Psoas muscle (tissue), 8 donors: Measurements from ENCODE around the gene SLC39A2. TPM values are rescaled to one million over a fixed set of nuclear protein-coding genes. Genes with fewer than 3 reads are reported as not detected.

Experiments used
- ATAC-seq, 4 donors: fragments of 200-7000 bp; cut with Tn5 transposase; one replicate each; pipeline ENCODE4 v1.9.1; 2020; ENCODE audit warnings: moderate library complexity in 3 of 4, mild to moderate bottlenecking in 2 of 4
- DNase-seq, 2 donors: peaks; one replicate each; pipeline ENCODE4 v3.0.0-alpha.2; 2020
- H3K27ac ChIP-seq: fragments of 200-600 bp; one replicate; pipeline ENCODE4 v1.8.0; 2022
- H3K27me3 ChIP-seq, 3 donors: fragments of 200-600 bp in 1 of 3; one replicate each; pipeline versions ENCODE4 v1.6.1 to v1.8.0; 2013 to 2022; ENCODE audit warnings: low read length in 2 of 3, mild to moderate bottlenecking in 2 of 3, moderate library complexity in 1 of 3; ENCODE audit not compliant: insufficient read depth in 3 of 3
- H3K36me3 ChIP-seq, 2 donors: fragments of 200-600 bp in 1 of 2; one replicate each; pipeline versions ENCODE4 v1.6.1 to v1.8.0; 2013 to 2022; ENCODE audit warnings: low read depth in 1 of 2, mild to moderate bottlenecking in 1 of 2, moderate library complexity in 1 of 2; ENCODE audit not compliant: insufficient read depth in 1 of 2
- H3K4me1 ChIP-seq: fragments of 200-600 bp; one replicate; pipeline ENCODE4 v1.8.0; 2022
- H3K4me3 ChIP-seq: fragments of 200-600 bp; one replicate; pipeline ENCODE4 v1.8.0; 2022; ENCODE audit warnings: mild to moderate bottlenecking
- H3K9me3 ChIP-seq: fragments of 200-600 bp; one replicate; pipeline ENCODE4 v1.8.0; 2022
- WGBS, 3 donors: extraction: QIAGEN DNeasy Blood & Tissue Kit; methylation state at CpG; one replicate each; pipeline versions ENCODE4 v1.1.6 to v1.1.7; 2013; 5-methylcytosine and 5-hydroxymethylcytosine counted together
- intact Hi-C, 2 donors: fragments of 100-400 bp; cut with DNase I; formaldehyde crosslinking; loops; one replicate each; pipeline versions ENCODE4 v1.11.0 to v1.14.2; 2022
- polyA plus RNA-seq, 3 donors: library from polyadenylated mRNA; stranded (reverse); fragments of 200-250 nt; gene quantifications; one replicate each; pipeline ENCODE4 v1.2.3, GENCODE V29; 2013
- total RNA-seq, 4 donors: library from RNA; stranded (reverse); fragmentation: NEBNext Ultra II Directional in 2 of 4; extraction: Animal tissue kit (Norgen Biotek cat#: 25700) in 2 of 4; gene quantifications; one replicate each; pipeline versions ENCODE4 v1.2.1 to v1.2.4, GENCODE V29; 2021 to 2023
- TF ChIP-seq, protein P1 (sequence below): fragments of 200-600 bp; IDR thresholded peaks from one replicate; pipeline ENCODE4 v1.8.0; 2022; ENCODE audit warnings: antibody characterized with exemption
- donor health status: healthy with polysubstance abuse.
- donor health status: DM: no; HTN: no; CAD: no; lungs with moderate emphysema.
- donor health status: Bipolar disorder and iron deficiency.
- donor health status: healthy.
- donor health status: DM: yes; HTN: yes; CAD: no.
- donor health status: DM: no; HTN: no; CAD: no.
- donor health status: DM: no; HTN: no; CAD: no.
- donor health status: DM: yes; HTN: yes; CAD: no.

The SLC39A2 gene
- total and polyA plus RNA-seq, 7 donors = 0.04 TPM; not detected in 6

DNA sequence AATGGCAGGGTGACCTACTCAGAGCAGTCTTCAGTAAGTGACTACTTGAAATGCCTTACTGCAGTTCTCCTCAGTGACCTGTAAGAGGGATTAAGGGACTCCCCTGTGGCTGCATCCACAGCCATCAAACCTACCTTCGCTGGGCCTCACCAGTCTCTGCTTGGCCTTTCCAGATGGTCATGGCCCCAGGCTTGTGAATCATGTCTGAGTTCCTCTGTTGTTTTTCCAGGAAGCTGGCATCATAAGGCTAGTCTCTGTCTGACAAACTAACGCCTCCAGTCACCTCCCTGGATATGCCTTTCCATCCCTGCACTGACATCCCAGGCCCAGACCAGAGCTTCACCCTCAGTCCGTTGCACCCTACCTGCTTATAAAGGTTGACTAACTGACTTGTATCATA, 29.8 kb upstream of the SLC39A2 start:
- DNase-seq = no peak
- H3K4me3 ChIP-seq = no peak overlapping the region
- no peaks in the 10 kb centered on the region for H3K36me3 ChIP-seq
- H3K27ac ChIP-seq = no peak overlapping the region
- H3K4me1 ChIP-seq = peaks cover 4% of the 10 kb centered on the region
- ATAC-seq = no peak
- 87 to 92% (median 87%) methylated on average over 3 of the region's 3 CpGs for WGBS, 3 donors
- peaks cover 0 to 16% (median 2%) of the 10 kb centered on the region in 3 donors for H3K27me3 ChIP-seq
- TF ChIP-seq, protein P1, sequence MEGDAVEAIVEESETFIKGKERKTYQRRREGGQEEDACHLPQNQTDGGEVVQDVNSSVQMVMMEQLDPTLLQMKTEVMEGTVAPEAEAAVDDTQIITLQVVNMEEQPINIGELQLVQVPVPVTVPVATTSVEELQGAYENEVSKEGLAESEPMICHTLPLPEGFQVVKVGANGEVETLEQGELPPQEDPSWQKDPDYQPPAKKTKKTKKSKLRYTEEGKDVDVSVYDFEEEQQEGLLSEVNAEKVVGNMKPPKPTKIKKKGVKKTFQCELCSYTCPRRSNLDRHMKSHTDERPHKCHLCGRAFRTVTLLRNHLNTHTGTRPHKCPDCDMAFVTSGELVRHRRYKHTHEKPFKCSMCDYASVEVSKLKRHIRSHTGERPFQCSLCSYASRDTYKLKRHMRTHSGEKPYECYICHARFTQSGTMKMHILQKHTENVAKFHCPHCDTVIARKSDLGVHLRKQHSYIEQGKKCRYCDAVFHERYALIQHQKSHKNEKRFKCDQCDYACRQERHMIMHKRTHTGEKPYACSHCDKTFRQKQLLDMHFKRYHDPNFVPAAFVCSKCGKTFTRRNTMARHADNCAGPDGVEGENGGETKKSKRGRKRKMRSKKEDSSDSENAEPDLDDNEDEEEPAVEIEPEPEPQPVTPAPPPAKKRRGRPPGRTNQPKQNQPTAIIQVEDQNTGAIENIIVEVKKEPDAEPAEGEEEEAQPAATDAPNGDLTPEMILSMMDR = no peak
- intact Hi-C loops = loop anchor here (10.0 kb wide), 2 partner anchors 115 to 275 kb away; no protein-coding TSS in a partner anchor
- H3K9me3 ChIP-seq = no peaks in the 10 kb centered on the region

DNA sequence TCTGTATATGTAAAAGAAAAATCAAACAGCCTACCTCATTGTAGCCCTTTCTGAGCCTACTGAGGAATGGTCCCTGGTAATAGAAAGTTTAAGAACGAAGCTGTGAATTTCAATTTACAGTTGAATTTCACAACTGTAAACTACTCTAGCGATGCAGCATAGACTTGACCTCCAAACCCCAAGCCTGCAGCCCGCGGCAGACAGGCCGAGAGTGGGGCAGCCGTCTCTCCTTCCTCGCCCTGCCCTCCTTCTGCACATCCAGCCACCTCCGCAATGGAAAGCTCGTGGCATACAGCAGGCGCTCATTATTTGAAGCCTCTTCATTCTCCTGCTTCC, 28.5 kb upstream of the SLC39A2 start:
- peaks cover 0 to 6% (median 2%) of the 10 kb centered on the region in 3 donors for H3K27me3 ChIP-seq
- intact Hi-C loops = loop anchor here (2.0 to 10.0 kb wide), 3 partner anchors 112 to 356 kb away; no protein-coding TSS in a partner anchor
- WGBS, 3 donors = 16 to 27% (median 23%) methylated on average over 10 of the region's 10 CpGs
- TF ChIP-seq, protein P1 = no peak
- H3K36me3 ChIP-seq = no peaks in the 10 kb centered on the region
- no peak overlapping the region for H3K27ac ChIP-seq
- no peaks in the 10 kb centered on the region for H3K9me3 ChIP-seq
- DNase-seq = no peak
- peaks cover 4% of the 10 kb centered on the region for H3K4me1 ChIP-seq
- ATAC-seq = peak in 3 of 4 donors; percentile 6 to 25 (median 7)
- H3K4me3 ChIP-seq = peak overlapping the region; percentile 75

DNA sequence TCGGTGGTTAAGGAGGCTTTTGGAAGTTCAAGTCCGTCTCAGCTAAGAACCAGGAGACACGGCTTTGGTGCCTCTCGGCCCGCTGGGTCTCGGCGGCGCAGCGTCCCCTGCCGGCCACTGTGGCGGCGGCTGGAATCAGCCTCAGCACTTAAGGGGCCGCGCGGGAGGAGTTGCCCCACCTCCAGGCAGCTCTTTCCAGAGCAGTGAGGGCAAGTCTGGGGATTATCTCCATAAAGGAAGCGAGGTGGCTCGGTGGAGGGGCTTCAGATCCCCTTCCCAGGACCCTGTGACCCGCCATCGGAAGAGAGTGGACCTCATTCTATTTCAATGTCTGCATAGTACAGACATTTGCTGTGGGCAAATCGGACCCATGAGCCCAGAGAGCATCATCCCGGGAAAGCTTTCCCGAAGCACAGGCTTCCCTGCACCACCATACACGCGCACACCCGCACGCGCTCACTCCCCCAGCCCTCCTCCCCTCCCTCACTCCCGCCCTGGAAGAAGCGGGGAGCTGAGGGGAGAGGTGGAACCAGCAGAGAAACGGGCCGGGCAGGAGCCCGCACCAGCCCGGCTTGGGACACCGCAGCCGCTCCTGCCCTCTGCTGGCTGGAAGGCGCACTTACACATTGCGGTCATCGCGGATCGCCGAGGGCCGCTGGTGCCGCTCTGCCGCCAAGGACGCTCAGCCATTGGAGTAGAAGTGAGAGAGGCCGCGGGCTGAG, 27.9 kb upstream of the SLC39A2 start:
- WGBS, 3 donors = 0 to 1% (median 1%) methylated on average over 41 to 47 of the region's 47 CpGs
- intact Hi-C loops = loop anchor here (2.0 to 10.0 kb wide), 3 partner anchors 112 to 356 kb away; no protein-coding TSS in a partner anchor
- peaks cover 0 to 6% (median 2%) of the 10 kb centered on the region in 3 donors for H3K27me3 ChIP-seq

DNA sequence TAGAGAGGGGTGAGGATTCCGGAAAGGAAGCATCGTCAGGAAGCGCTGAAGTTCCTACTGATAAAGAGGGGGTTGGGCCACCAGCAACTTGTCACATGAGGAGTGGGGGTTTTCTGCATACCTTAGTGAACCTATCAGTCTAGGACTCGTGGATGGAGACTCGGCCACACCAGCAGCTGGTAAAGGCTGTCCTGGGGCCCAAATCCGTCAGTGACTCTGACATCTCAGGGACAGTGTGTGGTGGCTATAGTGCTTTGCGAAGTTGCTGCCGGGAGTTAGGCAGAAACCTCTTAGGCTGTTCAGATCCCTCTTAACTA, 27.4 kb upstream of the SLC39A2 start:
- peak overlapping the region; percentile 53 for H3K27ac ChIP-seq
- intact Hi-C loops = loop anchor here (2.0 to 10.0 kb wide), 3 partner anchors 113 to 357 kb away; no protein-coding TSS in a partner anchor
- H3K27me3 ChIP-seq = peaks cover 0 to 6% (median 0%) of the 10 kb centered on the region in 3 donors
- peaks cover 4% of the 10 kb centered on the region for H3K4me1 ChIP-seq
- no peaks in the 10 kb centered on the region for H3K9me3 ChIP-seq
- peak overlapping the region; percentile 75 for H3K4me3 ChIP-seq
- TF ChIP-seq, protein P1 = no peak
- peak in 2 of 4 donors; percentile 24 to 39 for ATAC-seq
- DNase-seq = no peak
- WGBS, 3 donors = 13 to 14% (median 14%) methylated on average over 8 of the region's 8 CpGs
- H3K36me3 ChIP-seq = no peaks in the 10 kb centered on the region

More for the DNA sequence above, 27.9 kb upstream of the SLC39A2 start:
- peaks cover 4% of the 10 kb centered on the region for H3K4me1 ChIP-seq
- ATAC-seq = peak; percentile 97 to 99 (median 98)
- H3K27ac ChIP-seq = peak overlapping the region; percentile 53
- TF ChIP-seq, protein P1 = peak; percentile 85
- H3K9me3 ChIP-seq = no peaks in the 10 kb centered on the region
- H3K36me3 ChIP-seq = no peaks in the 10 kb centered on the region
- peak; percentile 83 to 91 for DNase-seq
- peak overlapping the region; percentile 75 for H3K4me3 ChIP-seq
